K562 (cell line): ENCODE measurements around the gene RXRB. TPM values are rescaled to one million over a fixed set of nuclear protein-coding genes. Genes with fewer than 3 reads are reported as not detected.

Experiments used
- ARID3A ChIP-seq: IDR thresholded peaks from 2 replicates; pipeline ENCODE4 v1.6.1; 2012; ENCODE audit warnings: low read depth, low read length, improper control_type of control experiment, borderline replicate concordance
- BRD9 ChIP-seq: fragments of 450-650 bp; IDR thresholded peaks from 2 replicates; pipeline ENCODE4 v1.6.1; 2018; ENCODE audit warnings: low read depth; ENCODE audit not compliant: partially characterized antibody
- CHD1 ChIP-seq: fragments of 200-600 bp; sonication (generic); IDR thresholded peaks from one replicate; pipeline ENCODE4 v1.6.1; 2012; ENCODE audit warnings: mild to moderate bottlenecking, moderate library complexity, low read length, inconsistent platforms
- CHD2 ChIP-seq: IDR thresholded peaks from 2 replicates; pipeline ENCODE4 v1.6.1; 2011; ENCODE audit warnings: low read depth, low read length
- EP300 ChIP-seq: IDR thresholded peaks from 2 replicates; pipeline ENCODE4 v1.6.1; 2012; ENCODE audit warnings: low read length, improper control_type of control experiment
- ETS1 ChIP-seq: conservative IDR thresholded peaks from 2 replicates; pipeline ENCODE4 v1.6.1; 2011; ENCODE audit warnings: low read depth, mild to moderate bottlenecking, low read length; ENCODE audit not compliant: control insufficient read depth
- FOXK1 ChIP-seq: sonication (generic); formaldehyde crosslinking; IDR thresholded peaks from 2 replicates; pipeline ENCODE4 v1.8.0; 2022; ENCODE audit warnings: missing genetic modification reagents, mild to moderate bottlenecking, borderline replicate concordance
- GTF2A2 ChIP-seq: IDR thresholded peaks from 2 replicates; pipeline ENCODE4 v1.6.1; 2016; ENCODE audit warnings: mild to moderate bottlenecking, missing genetic modification characterization, missing compliant biosample characterization
- JUNB ChIP-seq: fragments of 450-650 bp; formaldehyde crosslinking; conservative IDR thresholded peaks from 2 replicates; pipeline ENCODE4 v1.4.0; 2020; ENCODE audit warnings: mild to moderate bottlenecking
- NFIX ChIP-seq: fragments of 250-450 bp; sonication (Bioruptor Pico); IDR thresholded peaks from 2 replicates; pipeline ENCODE4 v1.4.0; 2020; ENCODE audit warnings: low read depth, mild to moderate bottlenecking, moderate library complexity
- POLR2AphosphoS2 ChIP-seq: IDR thresholded peaks from 2 replicates; pipeline ENCODE4 v1.6.1; 2012; ENCODE audit warnings: low read length, improper control_type of control experiment
- RBM14 ChIP-seq: fragments of 200-400 bp; formaldehyde crosslinking; IDR thresholded peaks from 2 replicates; pipeline ENCODE4 v1.6.1; 2018; ENCODE audit warnings: low read depth, mild to moderate bottlenecking, low read length, moderate library complexity, borderline replicate concordance; ENCODE audit not compliant: insufficient read depth
- SAP30 ChIP-seq: fragments of 200-600 bp; sonication (generic); IDR thresholded peaks from 2 replicates; pipeline ENCODE4 v1.6.1; 2012; ENCODE audit warnings: borderline replicate concordance, low read depth, mild to moderate bottlenecking, moderate library complexity, low read length, control low read depth, inconsistent platforms; ENCODE audit not compliant: insufficient read depth, poor library complexity, severe bottlenecking
- SIRT6 ChIP-seq: IDR thresholded peaks from one replicate; pipeline ENCODE4 v1.6.1; 2012; ENCODE audit warnings: low read depth, mild to moderate bottlenecking, control low read depth, inconsistent platforms, low read length, moderate library complexity
- TAF9B ChIP-seq: fragments of 450-650 bp; IDR thresholded peaks from 2 replicates; pipeline ENCODE4 v1.6.1; 2018; ENCODE audit warnings: mild to moderate bottlenecking; ENCODE audit not compliant: partially characterized antibody
- TCFL5 ChIP-seq: fragments of 250-450 bp; sonication (Bioruptor Pico); conservative IDR thresholded peaks from 2 replicates; pipeline ENCODE4 v1.6.1; 2021; ENCODE audit warnings: mild to moderate bottlenecking, moderate library complexity, matching md5 sums
- TSC22D4 ChIP-seq: fragments of 450-650 bp; IDR thresholded peaks from 2 replicates; pipeline ENCODE4 v1.6.1; 2016; ENCODE audit warnings: missing genetic modification characterization, missing biosample characterization, control low read depth
- ZFP91 ChIP-seq: sonication (generic); formaldehyde crosslinking; IDR thresholded peaks from 2 replicates; pipeline ENCODE4 v1.8.0; 2022; ENCODE audit warnings: mild to moderate bottlenecking, missing genetic modification reagents
- ZNF696 ChIP-seq: fragments of 250-450 bp; sonication (Bioruptor Pico); conservative IDR thresholded peaks from 2 replicates; pipeline ENCODE4 v1.4.0; 2020; ENCODE audit warnings: mild to moderate bottlenecking, moderate library complexity
- polyA plus RNA-seq, 8 experiments: library from polyadenylated mRNA; depleted of rRNA in 4 of 8; stranded (reverse) in 5 of 8; unstranded in 3 of 8; fragments of >200 nt; fragmentation: Nextera tagmentation in 2 of 8; fragmentation: Illumina TruSeq in 1 of 8; extraction: Ambion mirVana in 2 of 8; extraction: Trizol in 1 of 8; gene quantifications; 2 replicates each; pipeline versions ENCODE4 v1.2.1 to v1.2.3, GENCODE V29; 2011 to 2014; ENCODE audit warnings: inconsistent platforms in 1 of 8, missing spikeins in 1 of 8
- total RNA-seq, 7 experiments: library from RNA; depleted of rRNA in 6 of 7; stranded (reverse); fragments of >200 nt in 6 of 7; fragmentation: Illumina TruSeq in 2 of 7; extraction: Trizol in 2 of 7; gene quantifications; 2 replicates each; pipeline versions ENCODE4 v1.2.1 to v1.2.3, GENCODE V29; 2011 to 2021; ENCODE audit warnings: low replicate concordance in 1 of 7
- TF ChIP-seq, protein P1 (sequence below): sonication (generic); formaldehyde crosslinking; IDR thresholded peaks from 2 replicates; pipeline ENCODE4 v1.8.1; 2023; ENCODE audit warnings: mild to moderate bottlenecking, missing genetic modification reagents, moderate library complexity

The RXRB gene
- total and polyA plus RNA-seq, 9 of the 15 experiments (the other 6 are each of a cell fraction or from before 2014, with no cell fraction given): 0.76 to 35.5 (median 18.4) TPM

DNA sequence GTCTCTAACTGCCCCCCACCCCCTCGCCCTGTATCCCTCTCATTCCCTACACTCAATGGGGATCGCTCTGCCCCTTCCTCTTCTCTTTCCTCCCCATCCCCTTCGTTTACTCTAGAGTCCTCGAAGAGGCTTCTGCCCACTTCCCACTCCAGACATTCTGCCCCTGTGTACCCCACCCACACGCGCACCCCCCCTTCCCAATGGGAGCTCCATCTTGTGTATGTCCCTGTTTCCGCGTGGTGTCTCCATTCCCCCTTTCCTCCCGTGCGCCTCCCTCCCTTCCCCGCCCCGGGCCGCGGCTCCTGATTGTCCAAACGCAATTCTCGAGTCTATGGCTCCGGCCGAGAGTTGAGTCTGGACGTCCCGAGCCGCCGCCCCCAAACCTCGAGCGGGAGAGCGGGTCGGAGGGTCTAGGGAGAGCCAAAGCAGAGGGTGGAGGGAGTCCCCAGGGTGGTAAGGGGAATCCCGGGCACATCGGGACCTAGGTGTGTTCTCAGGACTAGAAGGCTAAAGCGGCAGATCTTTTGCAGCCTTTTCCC is 7.2 kb upstream of the RXRB start (continued):
- TF ChIP-seq ZFP91 (no peak), TSC22D4 (no peak), GTF2A2 (tag) (no peak), SIRT6 (no peak), NFIX (CRISPR knock-in tag) (no peak), FOXK1 (CRISPR knock-in tag) (0 out of 2 replicates have a peak, but pooled peaks have one; percentile 54), ZNF696 (CRISPR knock-in tag) (no peak), ETS1 (no peak), ARID3A (no peak), TAF9B (no peak), CHD1 (peak; percentile 92), TCFL5 (no peak), CHD2 (peak; percentile 52; the same call in 1 of the 2 replicates), POLR2AphosphoS2 (peak; percentile 0; the same call in 1 of the 2 replicates), EP300 (no peak), JUNB (CRISPR knock-in tag) (no peak), RBM14 (no peak), BRD9 (peak; percentile 21), SAP30 (no peak)
- TF ChIP-seq, protein P1, sequence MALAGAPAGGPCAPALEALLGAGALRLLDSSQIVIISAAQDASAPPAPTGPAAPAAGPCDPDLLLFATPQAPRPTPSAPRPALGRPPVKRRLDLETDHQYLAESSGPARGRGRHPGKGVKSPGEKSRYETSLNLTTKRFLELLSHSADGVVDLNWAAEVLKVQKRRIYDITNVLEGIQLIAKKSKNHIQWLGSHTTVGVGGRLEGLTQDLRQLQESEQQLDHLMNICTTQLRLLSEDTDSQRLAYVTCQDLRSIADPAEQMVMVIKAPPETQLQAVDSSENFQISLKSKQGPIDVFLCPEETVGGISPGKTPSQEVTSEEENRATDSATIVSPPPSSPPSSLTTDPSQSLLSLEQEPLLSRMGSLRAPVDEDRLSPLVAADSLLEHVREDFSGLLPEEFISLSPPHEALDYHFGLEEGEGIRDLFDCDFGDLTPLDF (CRISPR knock-in tag): no peak
